ENCODE data around the gene VWA8.

DNA sequence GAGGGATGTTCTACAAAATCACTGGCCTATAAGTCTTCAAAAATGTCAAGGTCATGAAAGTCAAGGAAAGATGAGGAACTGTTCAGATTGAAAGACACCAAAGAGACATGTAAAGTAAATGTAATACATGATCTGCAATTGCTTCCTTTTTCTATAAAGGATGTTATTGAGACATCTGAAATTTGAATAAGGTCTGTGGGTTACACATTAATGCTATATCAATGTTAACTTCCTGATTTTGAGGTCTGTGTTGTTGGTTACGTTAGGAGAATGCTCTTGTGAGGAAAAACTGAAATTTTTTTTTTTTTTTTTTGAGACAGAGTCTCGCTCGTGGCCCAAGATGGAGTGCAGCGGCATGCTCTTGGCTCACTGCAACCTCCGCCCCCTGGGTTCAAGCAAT lies 306.1 kb downstream of the VWA8 start:
- TF ChIP-seq, protein P1, sequence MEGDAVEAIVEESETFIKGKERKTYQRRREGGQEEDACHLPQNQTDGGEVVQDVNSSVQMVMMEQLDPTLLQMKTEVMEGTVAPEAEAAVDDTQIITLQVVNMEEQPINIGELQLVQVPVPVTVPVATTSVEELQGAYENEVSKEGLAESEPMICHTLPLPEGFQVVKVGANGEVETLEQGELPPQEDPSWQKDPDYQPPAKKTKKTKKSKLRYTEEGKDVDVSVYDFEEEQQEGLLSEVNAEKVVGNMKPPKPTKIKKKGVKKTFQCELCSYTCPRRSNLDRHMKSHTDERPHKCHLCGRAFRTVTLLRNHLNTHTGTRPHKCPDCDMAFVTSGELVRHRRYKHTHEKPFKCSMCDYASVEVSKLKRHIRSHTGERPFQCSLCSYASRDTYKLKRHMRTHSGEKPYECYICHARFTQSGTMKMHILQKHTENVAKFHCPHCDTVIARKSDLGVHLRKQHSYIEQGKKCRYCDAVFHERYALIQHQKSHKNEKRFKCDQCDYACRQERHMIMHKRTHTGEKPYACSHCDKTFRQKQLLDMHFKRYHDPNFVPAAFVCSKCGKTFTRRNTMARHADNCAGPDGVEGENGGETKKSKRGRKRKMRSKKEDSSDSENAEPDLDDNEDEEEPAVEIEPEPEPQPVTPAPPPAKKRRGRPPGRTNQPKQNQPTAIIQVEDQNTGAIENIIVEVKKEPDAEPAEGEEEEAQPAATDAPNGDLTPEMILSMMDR (IDR thresholded peaks at IDR 0.05 in 2 of 3, conservative IDR thresholded peaks at IDR 0.05 in 1 of 3; ENCODE audit: borderline replicate concordance in 1 of 3, insufficient read depth in 1 of 3, low read depth in 2 of 3, low read length in 2 of 3) = no peak
- no peak for TF ChIP-seq ZFX (IDR thresholded peaks at IDR 0.05)
- TF ChIP-seq SP1 (IDR thresholded peaks at IDR 0.05; ENCODE audit: low read depth) = no peak
- TF ChIP-seq EZH2 (IDR thresholded peaks at IDR 0.05) = no peak
- TF ChIP-seq EZH2phosphoT487 (IDR thresholded peaks at IDR 0.05; ENCODE audit: borderline replicate concordance) = no peak
- no peak for TF ChIP-seq ELF1 (IDR thresholded peaks at IDR 0.05; ENCODE audit: borderline replicate concordance, low read depth)
- TF ChIP-seq ZNF274 (IDR thresholded peaks at IDR 0.05; ENCODE audit: low read depth, low read length) = no peak
- TF ChIP-seq POLR2AphosphoS5 (IDR thresholded peaks at IDR 0.05; ENCODE audit: low read depth, low read length) = no peak
- TF ChIP-seq JUND (IDR thresholded peaks at IDR 0.05) = no peak
- TF ChIP-seq, protein P2, sequence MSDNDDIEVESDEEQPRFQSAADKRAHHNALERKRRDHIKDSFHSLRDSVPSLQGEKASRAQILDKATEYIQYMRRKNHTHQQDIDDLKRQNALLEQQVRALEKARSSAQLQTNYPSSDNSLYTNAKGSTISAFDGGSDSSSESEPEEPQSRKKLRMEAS (IDR thresholded peaks at IDR 0.05) = no peak
- no peak for TF ChIP-seq POLR2A (IDR thresholded peaks at IDR 0.05; ENCODE audit: borderline replicate concordance, extremely low read depth, insufficient read depth, insufficient read length)

Data from HCT116 (cell line).